Natural killer cell treated with Interleukin-12 subunit alpha and Interleukin-12 subunit beta and Interleukin-15 and Interleukin-18, amount 100 ng/mL, for 72 hours (primary cell): ENCODE results near the gene FBXO42. TPM values are rescaled to one million over a fixed set of nuclear protein-coding genes. Genes with fewer than 3 reads are reported as not detected.
"Not testable (repeated sequence)": the region's sequence is repeated elsewhere in the genome, so short reads cannot be mapped to it uniquely, and the experiment has no call there.

Source experiments
- ATAC-seq, 2 donors: fragments of 150-1000 bp; cut with Tn5 transposase in 1 of 2; sonication (Bioruptor Pico), chemical (Tn5 transposase) in 1 of 2; 2 replicates each; pipeline ENCODE4 v1.10.0; 2021
- DNase-seq: peaks from one replicate; pipeline ENCODE4 v3.0.0; 2022; ENCODE audit warnings: low spot score
- H3K27ac Mint-ChIP-seq, 2 donors: 1 replicate in 1 of 2; 2 replicates in 1 of 2; pipeline ENCODE4 v1.8.0; 2022; ENCODE audit warnings: mixed read lengths in 2 of 2, mild to moderate bottlenecking in 1 of 2, moderate library complexity in 1 of 2
- H3K27me3 Mint-ChIP-seq, 2 donors: 1 replicate in 1 of 2; 2 replicates in 1 of 2; pipeline ENCODE4 v1.8.0; 2022; ENCODE audit warnings: mixed read lengths in 2 of 2
- H3K36me3 Mint-ChIP-seq: one replicate; pipeline ENCODE4 v1.8.0; 2022; ENCODE audit warnings: mixed read lengths
- H3K4me1 Mint-ChIP-seq, 2 donors: 1 replicate in 1 of 2; 2 replicates in 1 of 2; pipeline ENCODE4 v1.8.0; 2022; ENCODE audit warnings: low read depth in 2 of 2, mixed read lengths in 2 of 2, mild to moderate bottlenecking in 1 of 2
- H3K4me3 Mint-ChIP-seq: one replicate; pipeline ENCODE4 v1.8.0; 2022; ENCODE audit warnings: mixed read lengths
- H3K9me3 Mint-ChIP-seq: 2 replicates; pipeline ENCODE4 v1.8.0; 2022; ENCODE audit warnings: mixed read lengths
- total RNA-seq, 2 donors: library from RNA; stranded (reverse); gene quantifications; one replicate each; pipeline ENCODE4 v1.2.3, GENCODE V29; 2022

Gene FBXO42
- total RNA-seq, 2 donors from 2014 or later, result 27.9 to 34.9 TPM

DNA sequence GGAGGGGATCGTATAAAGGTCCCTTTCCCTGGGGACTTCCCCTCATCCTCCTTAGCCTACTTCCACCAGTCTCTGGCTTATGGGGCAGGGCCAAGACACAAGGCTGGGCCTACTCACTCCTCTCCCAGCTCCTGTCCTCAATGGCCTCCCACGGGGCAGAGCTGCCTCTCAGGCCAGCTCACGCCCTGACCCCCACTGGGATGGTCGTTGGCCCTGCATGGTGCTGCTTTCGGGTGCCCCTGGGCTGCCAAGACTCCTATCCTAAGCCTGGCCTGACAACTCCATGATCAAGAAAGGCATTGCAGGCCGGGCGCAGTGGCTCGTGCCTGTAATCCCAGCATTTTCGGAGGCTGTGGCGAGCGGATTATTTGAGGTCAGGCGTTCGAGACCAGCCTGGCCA lies 121.5 kb downstream of the FBXO42 start:
- H3K27ac Mint-ChIP-seq, result no peak overlapping the region
- H3K36me3 Mint-ChIP-seq, result no peaks in the 10 kb centered on the region
- ATAC-seq (no peak), DNase-seq (no peak)
- no peaks in the 10 kb centered on the region for H3K9me3 Mint-ChIP-seq
- peaks cover 0 to 11% of the 10 kb centered on the region in 2 donors for H3K4me1 Mint-ChIP-seq
- no peak overlapping the region for H3K4me3 Mint-ChIP-seq
- H3K27me3 Mint-ChIP-seq, result peaks cover 0 to 20% of the 10 kb centered on the region in 2 donors

DNA sequence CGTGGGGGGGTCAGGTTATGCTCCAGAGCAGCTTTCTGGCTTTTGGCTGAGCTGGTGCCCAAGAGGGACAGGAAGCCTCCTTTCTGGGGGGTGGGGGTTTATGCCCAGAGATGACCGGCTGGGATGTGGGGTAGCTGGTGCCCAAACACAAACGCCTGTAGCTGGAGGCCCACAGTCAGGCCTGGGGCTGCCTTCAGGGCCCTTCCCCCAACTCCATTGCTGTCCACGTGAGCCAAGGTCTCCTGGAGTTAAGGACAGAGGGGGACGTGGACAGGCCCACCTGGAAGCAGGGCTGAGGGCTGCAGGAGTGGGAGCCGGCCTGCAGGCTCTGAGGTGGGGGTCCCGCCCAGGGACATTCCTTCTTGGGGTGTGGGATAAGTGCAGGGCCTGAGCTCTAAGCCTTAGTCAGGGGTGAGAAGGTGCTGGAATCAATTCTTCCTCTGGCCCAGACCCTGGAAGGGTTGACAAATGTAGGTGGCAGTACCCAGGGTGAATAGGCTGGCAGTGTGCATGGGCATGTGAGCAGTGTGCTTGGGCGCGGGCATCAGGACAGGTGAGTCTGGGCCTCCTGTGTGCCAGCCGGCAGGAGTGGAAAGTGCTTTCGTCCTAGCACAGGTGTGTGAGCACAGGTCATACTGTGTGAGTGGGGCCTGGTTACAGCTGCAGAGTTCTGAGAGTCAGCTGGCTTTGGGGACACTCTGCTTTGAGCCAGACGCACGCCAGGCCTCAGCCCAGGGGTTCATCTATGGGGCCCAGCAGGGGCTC lies 122.1 kb downstream of the FBXO42 start:
- H3K27ac Mint-ChIP-seq, result no peak overlapping the region
- no peak for ATAC-seq
- H3K4me1 Mint-ChIP-seq, result peaks cover 0 to 9% of the 10 kb centered on the region in 2 donors
- no peaks in the 10 kb centered on the region for H3K36me3 Mint-ChIP-seq
- no peaks in the 10 kb centered on the region for H3K9me3 Mint-ChIP-seq
- no peak for DNase-seq
- no peak overlapping the region for H3K4me3 Mint-ChIP-seq
- H3K27me3 Mint-ChIP-seq, result peaks cover 0 to 20% of the 10 kb centered on the region in 2 donors

DNA sequence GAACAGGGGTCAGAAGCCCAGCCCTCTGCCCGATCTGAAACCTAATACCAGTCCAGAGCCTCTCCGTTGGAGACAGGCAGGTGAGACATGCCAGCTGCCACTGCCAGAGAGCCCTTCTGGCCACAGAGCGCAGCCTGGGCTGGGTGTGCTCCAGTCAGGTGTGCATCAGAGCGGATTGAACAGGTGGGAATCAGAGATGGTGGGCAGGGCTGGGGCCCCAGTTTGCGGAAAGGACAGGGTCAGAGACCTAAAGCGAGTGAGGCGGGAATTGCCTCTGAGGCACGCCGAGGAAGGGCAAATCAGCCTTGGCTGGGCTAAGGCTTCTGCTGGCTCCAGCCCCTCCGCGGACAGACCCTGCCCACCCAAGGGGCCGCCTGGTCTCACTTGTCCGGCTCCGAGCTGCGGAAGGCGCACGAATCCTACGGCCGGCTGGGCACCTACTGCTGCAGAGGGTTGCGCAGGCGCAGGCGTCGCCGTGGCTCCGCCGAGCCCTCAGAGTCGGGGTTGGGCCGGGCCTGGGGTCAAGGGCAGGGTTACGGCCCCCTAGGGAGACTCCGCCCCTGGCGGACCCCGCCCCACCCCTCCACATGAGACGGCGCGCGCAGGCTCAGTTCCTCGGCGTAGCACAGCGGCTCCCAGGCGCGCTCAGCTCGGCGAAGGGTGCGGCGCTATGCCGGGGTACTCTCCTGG lies 125.6 kb downstream of the FBXO42 start:
- Mint-ChIP-seq H3K4me3 (no peak overlapping the region), H3K9me3 (no peaks in the 10 kb centered on the region), H3K27ac (no peak overlapping the region), H3K36me3 (no peaks in the 10 kb centered on the region), H3K27me3 (peaks cover 3 to 25% of the 10 kb centered on the region in 2 donors), H3K4me1 (peaks cover under 1 to 8% of the 10 kb centered on the region in 2 donors)
- ATAC-seq (peak in 1 of 2 donors; percentile 34), DNase-seq (no peak)

DNA sequence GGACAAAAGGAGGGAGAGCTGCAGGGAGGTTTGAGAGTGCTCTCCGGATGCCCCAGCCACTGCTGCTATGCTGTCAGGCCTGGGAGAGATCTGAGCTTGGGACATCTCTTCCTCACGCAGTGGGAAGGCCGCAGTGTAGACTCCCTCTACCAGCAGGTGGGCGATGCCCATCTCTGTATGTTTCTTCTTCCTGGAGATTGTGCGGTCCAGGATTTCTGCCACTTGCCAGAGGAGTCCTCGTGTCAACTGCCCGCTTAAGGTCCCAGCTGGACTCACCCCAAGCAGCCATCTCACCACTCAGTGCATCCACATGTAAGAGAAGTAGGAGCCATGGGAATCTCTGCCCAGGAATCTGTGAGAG lies 126.2 kb downstream of the FBXO42 start:
- peaks cover 8 to 27% of the 10 kb centered on the region in 2 donors for H3K27me3 Mint-ChIP-seq
- H3K36me3 Mint-ChIP-seq, result no peaks in the 10 kb centered on the region
- ATAC-seq, result no peak
- no peak overlapping the region for H3K4me3 Mint-ChIP-seq
- no peaks in the 10 kb centered on the region for H3K9me3 Mint-ChIP-seq
- H3K4me1 Mint-ChIP-seq, result peaks cover 4 to 8% of the 10 kb centered on the region in 2 donors
- H3K27ac Mint-ChIP-seq, result no peak overlapping the region
- DNase-seq, result no peak

DNA sequence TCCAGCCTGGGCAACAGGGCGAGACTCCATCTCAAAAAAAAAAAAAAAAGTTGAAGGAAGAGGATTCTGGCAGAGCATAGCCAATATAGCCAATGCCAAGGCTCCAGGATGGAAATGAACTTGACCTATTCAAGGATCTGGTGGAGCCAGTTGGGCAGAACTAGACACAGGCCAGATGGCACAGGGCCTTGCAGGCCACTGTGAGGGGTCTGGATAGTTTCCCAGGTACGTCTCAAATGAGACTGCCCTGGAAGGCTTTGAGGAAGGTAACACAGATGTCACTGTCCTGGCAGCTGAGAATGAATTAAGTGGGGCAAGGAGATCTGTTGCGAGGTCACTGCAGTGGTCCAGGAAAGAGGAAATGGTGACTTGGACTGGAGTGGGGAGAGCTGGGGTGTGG lies 127.8 kb downstream of the FBXO42 start:
- Mint-ChIP-seq H3K27me3 (peaks cover 9 to 27% of the 10 kb centered on the region in 2 donors), H3K27ac (no peak overlapping the region), H3K9me3 (no peaks in the 10 kb centered on the region), H3K4me1 (peaks cover 9 to 11% of the 10 kb centered on the region in 2 donors), H3K4me3 (no peak overlapping the region), H3K36me3 (no peaks in the 10 kb centered on the region)
- no peak for ATAC-seq
- DNase-seq, result no peak

DNA sequence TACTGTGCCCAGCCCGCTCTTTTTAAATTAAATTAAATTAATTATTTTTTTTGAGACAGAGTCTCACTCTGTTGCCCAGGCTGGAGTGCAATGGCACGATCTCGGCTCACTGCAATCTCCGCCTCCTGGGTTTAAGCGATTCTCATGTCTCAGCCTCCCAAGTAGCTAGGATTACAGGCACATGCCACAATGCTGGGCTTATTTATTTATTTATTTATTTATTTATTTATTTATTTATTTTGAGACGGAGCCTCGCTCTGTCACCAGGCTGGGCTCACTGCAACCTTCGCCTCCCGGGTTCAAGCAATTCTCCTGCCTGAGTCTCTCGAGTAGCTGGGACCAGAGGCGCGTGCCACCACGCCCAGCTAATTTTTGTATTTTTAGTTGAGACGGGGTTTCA lies 129.6 kb downstream of the FBXO42 start:
- H3K4me1 Mint-ChIP-seq, result peaks cover 9 to 11% of the 10 kb centered on the region in 2 donors
- not testable (repeated sequence) for H3K9me3 Mint-ChIP-seq, DNase-seq, H3K4me3 Mint-ChIP-seq, ATAC-seq, H3K27ac Mint-ChIP-seq, H3K36me3 Mint-ChIP-seq
- peaks cover 9 to 17% of the 10 kb centered on the region in 2 donors for H3K27me3 Mint-ChIP-seq

DNA sequence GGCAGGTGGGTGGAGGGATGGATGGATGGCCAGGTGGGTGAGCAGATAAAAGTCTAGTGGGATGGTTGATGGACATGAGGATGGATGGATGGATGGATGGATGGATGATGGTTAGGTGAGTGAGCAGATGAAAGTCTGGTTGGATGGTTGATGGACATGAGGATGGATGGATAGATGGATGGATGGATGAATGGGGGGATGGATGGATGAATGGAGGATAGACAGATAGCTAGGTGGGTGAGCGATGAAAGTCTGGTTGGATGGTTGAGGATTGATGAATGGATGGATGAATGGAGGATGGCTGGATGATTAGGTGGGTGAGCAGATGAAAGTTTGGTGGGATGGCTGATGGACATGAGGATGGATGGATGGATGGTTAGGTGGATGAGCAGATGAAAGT lies 130.8 kb downstream of the FBXO42 start:
- no peak for ATAC-seq
- DNase-seq, result no peak
- peaks cover 9 to 14% of the 10 kb centered on the region in 2 donors for H3K27me3 Mint-ChIP-seq
- H3K36me3 Mint-ChIP-seq, result no peaks in the 10 kb centered on the region
- no peak overlapping the region for H3K27ac Mint-ChIP-seq
- H3K9me3 Mint-ChIP-seq, result no peaks in the 10 kb centered on the region
- H3K4me3 Mint-ChIP-seq, result no peak overlapping the region
- peaks cover 9 to 10% of the 10 kb centered on the region in 2 donors for H3K4me1 Mint-ChIP-seq

DNA sequence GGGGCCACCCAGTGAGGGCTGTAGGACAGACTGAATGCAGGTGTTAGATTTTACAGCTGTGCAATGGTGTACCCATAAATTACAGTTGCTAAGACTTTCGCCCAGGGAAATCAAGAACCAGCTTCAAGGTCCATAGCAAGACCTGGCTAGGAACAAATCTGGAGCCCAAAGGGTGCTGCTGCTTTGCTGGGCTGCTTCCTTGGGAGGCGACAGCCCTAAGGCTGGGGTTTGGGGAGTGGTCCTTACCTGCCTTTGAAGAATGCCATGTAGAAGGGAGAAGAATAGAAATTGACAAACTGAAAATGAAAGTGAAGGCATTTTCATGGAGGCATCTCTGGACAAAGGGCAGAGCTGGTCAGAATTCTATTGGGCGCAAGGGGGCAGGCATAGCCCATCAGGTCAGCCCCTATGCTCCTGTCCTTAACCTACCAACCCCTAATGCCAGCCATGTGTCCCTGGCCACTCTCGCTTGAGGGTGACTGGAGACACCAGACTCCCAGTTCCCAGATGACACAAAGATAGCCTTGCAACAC lies 132.2 kb downstream of the FBXO42 start:
- peak overlapping the region in 1 of 2 donors; percentile 52 for H3K27ac Mint-ChIP-seq
- ATAC-seq, result no peak

DNA sequence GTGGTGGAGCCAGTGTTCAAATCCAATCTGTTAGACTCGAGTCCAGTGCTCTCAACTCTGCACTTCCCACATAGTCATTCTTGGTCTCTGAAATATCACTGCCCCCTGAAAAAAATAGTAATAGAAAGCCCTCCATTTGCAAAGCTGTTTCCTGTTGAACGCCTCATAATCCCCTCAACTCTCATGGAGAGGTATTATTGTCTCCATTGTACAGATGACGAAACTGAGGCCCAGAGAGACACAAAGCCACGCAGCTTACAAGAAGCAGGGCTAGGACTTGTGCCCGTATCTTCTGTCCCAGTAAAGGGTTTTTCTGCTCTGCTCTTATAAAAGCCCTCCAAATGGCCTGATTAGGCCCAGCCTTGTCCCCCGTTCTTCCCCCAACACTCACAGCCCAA lies 133.6 kb downstream of the FBXO42 start:
- H3K36me3 Mint-ChIP-seq, result no peaks in the 10 kb centered on the region

More for the DNA sequence above, 132.2 kb downstream of the FBXO42 start:
- peaks cover 7 to 9% of the 10 kb centered on the region in 2 donors for H3K27me3 Mint-ChIP-seq
- H3K4me3 Mint-ChIP-seq, result no peak overlapping the region
- no peak for DNase-seq
- H3K9me3 Mint-ChIP-seq, result no peaks in the 10 kb centered on the region
- no peaks in the 10 kb centered on the region for H3K36me3 Mint-ChIP-seq
- peaks cover 13 to 15% of the 10 kb centered on the region in 2 donors for H3K4me1 Mint-ChIP-seq

DNA sequence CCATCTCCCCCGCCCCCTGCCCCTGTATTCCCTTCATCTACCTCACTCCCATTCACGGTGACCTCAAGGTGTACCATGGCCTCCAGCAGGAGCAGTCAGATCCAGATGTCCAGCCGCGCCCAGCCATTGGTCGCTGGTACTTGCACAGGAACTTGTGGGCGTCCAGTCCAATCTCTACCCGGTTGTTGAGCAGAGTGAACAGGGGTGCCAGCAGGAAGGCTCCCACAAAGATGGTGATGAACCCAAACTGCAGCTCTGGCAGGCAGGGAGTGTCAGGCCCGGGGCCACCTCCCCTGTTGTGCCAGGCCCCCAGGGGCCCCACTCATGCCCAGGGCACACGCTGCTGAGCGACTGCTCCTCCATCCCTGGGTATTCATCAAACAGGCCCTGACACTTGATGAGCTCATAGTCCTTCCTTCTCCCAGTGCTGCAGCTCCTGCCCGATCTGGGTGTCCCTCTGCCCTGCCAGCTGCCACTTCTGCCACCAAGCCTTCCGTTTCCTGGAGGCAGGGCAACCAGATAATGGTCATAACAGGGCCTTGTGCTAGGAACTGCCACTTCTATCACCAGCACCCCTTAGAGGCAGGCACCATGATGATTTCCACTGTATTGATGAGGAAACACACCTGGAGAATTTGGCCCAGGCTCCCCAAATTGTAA lies 134.1 kb downstream of the FBXO42 start:
- no peak for DNase-seq
- Mint-ChIP-seq H3K9me3 (no peaks in the 10 kb centered on the region), H3K4me1 (peaks cover 13 to 15% of the 10 kb centered on the region in 2 donors), H3K36me3 (no peaks in the 10 kb centered on the region), H3K27me3 (peaks cover 4 to 9% of the 10 kb centered on the region in 2 donors), H3K4me3 (peak overlapping the region; percentile 2), H3K27ac (no peak overlapping the region)
- ATAC-seq, result no peak

More for the DNA sequence above, 133.6 kb downstream of the FBXO42 start:
- Mint-ChIP-seq H3K27me3 (peaks cover 4 to 9% of the 10 kb centered on the region in 2 donors), H3K27ac (peak overlapping the region in 1 of 2 donors; percentile 52), H3K9me3 (no peaks in the 10 kb centered on the region), H3K4me1 (peaks cover 13 to 15% of the 10 kb centered on the region in 2 donors), H3K4me3 (no peak overlapping the region)
- DNase-seq (no peak), ATAC-seq (no peak)

DNA sequence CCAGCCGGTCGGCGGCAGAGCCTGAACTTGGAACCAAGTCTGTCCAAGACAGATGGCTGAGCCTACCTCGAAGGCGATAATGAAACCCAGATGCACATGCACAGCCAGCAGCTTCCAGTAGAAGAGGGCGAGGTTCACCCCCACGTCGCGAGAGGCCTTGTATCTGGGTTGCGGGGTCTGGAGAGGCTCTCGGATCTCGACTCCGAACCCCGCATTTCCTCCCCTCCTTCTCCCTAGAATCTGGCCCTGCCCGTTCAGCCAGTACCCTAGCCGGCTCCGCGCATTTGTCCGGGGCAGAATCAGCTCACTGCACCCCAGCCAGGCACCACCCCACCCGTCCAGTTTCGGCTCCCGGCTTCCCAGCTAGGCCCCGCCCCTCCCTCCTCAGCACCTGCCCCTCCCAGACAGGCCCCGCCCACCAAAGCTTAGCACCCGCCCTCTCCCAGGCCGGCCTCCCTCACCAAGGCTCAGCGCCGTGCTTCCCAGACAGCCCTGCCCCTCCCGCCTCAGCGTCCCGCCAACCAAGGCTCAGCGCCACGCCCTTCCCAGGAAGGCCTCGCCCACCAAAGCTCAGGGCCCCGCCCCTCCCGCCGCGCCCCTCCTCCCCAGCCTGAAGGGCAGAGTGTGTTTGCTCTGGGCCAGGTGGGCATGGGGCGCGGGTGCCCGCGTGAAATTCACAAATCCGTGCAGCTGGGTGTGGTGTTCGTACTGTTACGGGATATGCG lies 135.1 kb downstream of the FBXO42 start:
- no peaks in the 10 kb centered on the region for H3K36me3 Mint-ChIP-seq
- H3K27ac Mint-ChIP-seq, result no peak overlapping the region
- DNase-seq, result peak; percentile 93
- peak; percentile 98 to 99 for ATAC-seq
- H3K27me3 Mint-ChIP-seq, result peaks cover 4 to 9% of the 10 kb centered on the region in 2 donors
- H3K4me1 Mint-ChIP-seq, result peaks cover 13 to 15% of the 10 kb centered on the region in 2 donors
- H3K4me3 Mint-ChIP-seq, result peak overlapping the region; percentile 76
- no peaks in the 10 kb centered on the region for H3K9me3 Mint-ChIP-seq

DNA sequence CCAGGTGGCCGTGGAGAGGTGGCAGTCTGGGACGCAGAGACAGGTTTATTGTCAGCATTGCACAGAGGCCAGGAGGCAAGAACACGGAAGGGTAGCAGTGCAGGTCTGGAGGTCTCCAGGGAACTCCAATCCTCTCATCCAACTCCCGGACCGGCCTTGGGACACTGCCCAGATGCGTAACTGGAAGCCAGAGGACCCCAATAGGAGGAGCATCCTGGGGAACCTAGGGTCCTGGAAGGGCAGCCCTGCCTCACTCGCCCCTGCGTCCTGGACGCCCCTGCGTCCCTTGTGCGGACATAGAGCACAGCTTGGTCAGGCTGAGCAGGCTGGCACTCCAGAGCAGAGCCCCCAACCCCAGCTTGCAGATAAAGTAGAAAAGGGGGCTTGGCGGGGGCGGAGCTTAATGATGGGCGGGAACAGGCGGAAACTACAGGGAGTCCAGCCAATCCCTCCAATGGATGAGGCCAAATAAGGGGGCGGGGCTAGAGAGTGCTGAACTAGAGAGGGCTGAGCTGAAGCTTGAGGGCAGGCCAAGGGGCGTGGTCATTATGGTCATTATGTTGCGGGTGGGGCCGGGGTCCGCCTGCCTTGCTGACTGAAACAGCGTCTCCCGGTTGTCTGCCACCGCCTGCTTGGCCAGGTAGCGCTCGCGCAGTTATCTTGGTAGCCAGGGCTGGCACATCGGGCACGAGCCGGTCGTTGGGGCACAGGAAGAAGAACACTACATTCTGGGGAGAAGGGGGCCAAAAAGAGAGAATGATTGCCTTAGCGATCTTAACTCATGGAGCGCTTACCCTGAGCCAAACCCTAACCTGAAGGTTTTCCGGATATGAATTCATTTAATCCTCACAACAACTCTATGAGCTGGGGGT lies 136.2 kb downstream of the FBXO42 start:
- H3K27me3 Mint-ChIP-seq, result peaks cover 0 to under 1% of the 10 kb centered on the region in 2 donors
- H3K36me3 Mint-ChIP-seq, result no peaks in the 10 kb centered on the region
- DNase-seq, result peak; percentile 81
- peak overlapping the region; percentile 76 for H3K4me3 Mint-ChIP-seq
- peak; percentile 47 to 63 for ATAC-seq
- H3K27ac Mint-ChIP-seq, result no peak overlapping the region
- H3K4me1 Mint-ChIP-seq, result peaks cover 11 to 13% of the 10 kb centered on the region in 2 donors
- no peaks in the 10 kb centered on the region for H3K9me3 Mint-ChIP-seq
